ENCODE data around the gene C1QTNF2.
A peak's percentile ranks its signal among the peaks of the same experiment; 100 is the strongest.

The C1QTNF2 gene

GRCh38 chr5:160369990-160370712, at the start of gene C1QTNF2:
Gene C1QTNF2 (minus strand): TSS chr5:160370626. CDS start chr5:160355011, 15,615 bp downstream.
- Mint-ChIP-seq H3K27me3 (ENCODE audit: low read depth) (peaks cover 71% of the 10 kb centered on the region), H3K9me3 (no peaks in the 10 kb centered on the region), H3K4me3 (peak within 1 kb of the TSS; percentile 54), H3K4me1 (ENCODE audit: low read depth) (peaks cover 1% of the 10 kb centered on the region), H3K27ac (no peak within 1 kb of the TSS), H3K36me3 (ENCODE audit: low read depth) (no peaks in the 10 kb centered on the region)

- Mint-ChIP-seq H3K4me1 (ENCODE audit: low read depth) (peaks cover 70% of the 10 kb centered on the region), H3K27me3 (ENCODE audit: low read depth) (no peaks in the 10 kb centered on the region), H3K36me3 (ENCODE audit: low read depth) (peaks cover 20% of the 10 kb centered on the region), H3K9me3 (no peaks in the 10 kb centered on the region), H3K4me3 (peak overlapping the region; percentile 97), H3K27ac (peak overlapping the region; percentile 97)
Observed at GRCh38 chr5:160420331-160420610, 49.8 kb upstream of the C1QTNF2 start.

GRCh38 chr5:160419458-160420330, 49.3 kb upstream of the C1QTNF2 start:
- H3K36me3 Mint-ChIP-seq (ENCODE audit: low read depth): peaks cover 19% of the 10 kb centered on the region
- H3K27me3 Mint-ChIP-seq (ENCODE audit: low read depth): no peaks in the 10 kb centered on the region
- H3K9me3 Mint-ChIP-seq: no peaks in the 10 kb centered on the region
- peak overlapping the region; percentile 97 for H3K27ac Mint-ChIP-seq
- H3K4me3 Mint-ChIP-seq: peak overlapping the region; percentile 97
- H3K4me1 Mint-ChIP-seq (ENCODE audit: low read depth): peaks cover 67% of the 10 kb centered on the region

- Mint-ChIP-seq H3K9me3 (no peaks in the 10 kb centered on the region), H3K36me3 (ENCODE audit: low read depth) (peaks cover 15% of the 10 kb centered on the region), H3K4me3 (peak within 1 kb of the TSS; percentile 97), H3K27me3 (ENCODE audit: low read depth) (no peaks in the 10 kb centered on the region), H3K27ac (peak within 1 kb of the TSS; percentile 97), H3K4me1 (ENCODE audit: low read depth) (peaks cover 59% of the 10 kb centered on the region)
Observed at GRCh38 chr5:160418561-160419457, 48.4 kb upstream of the C1QTNF2 start, which contains the start of gene SLU7. Gene SLU7 (minus strand): TSS chr5:160419081. CDS start chr5:160415294, 3,787 bp downstream.

GRCh38 chr5:160399402-160400353, 29.3 kb upstream of the C1QTNF2 start, which contains the start of gene FAM200C:
Gene FAM200C (minus strand): TSS chr5:160400054. CDS start chr5:160395490, 4,564 bp downstream.
- Mint-ChIP-seq H3K4me1 (ENCODE audit: low read depth) (peaks cover 15% of the 10 kb centered on the region), H3K9me3 (no peaks in the 10 kb centered on the region), H3K27me3 (ENCODE audit: low read depth) (no peaks in the 10 kb centered on the region), H3K4me3 (peak within 1 kb of the TSS; percentile 84), H3K27ac (peak within 1 kb of the TSS; percentile 66), H3K36me3 (ENCODE audit: low read depth) (peaks cover 21% of the 10 kb centered on the region)

GRCh38 chr5:160398806-160399205, 28.4 kb upstream of the C1QTNF2 start:
- Mint-ChIP-seq H3K4me1 (ENCODE audit: low read depth) (peaks cover 15% of the 10 kb centered on the region), H3K36me3 (ENCODE audit: low read depth) (peaks cover 13% of the 10 kb centered on the region), H3K4me3 (peak overlapping the region; percentile 84), H3K27me3 (ENCODE audit: low read depth) (no peaks in the 10 kb centered on the region), H3K27ac (no peak overlapping the region), H3K9me3 (no peaks in the 10 kb centered on the region)

- Mint-ChIP-seq H3K4me1 (ENCODE audit: low read depth) (peaks cover 15% of the 10 kb centered on the region), H3K9me3 (no peaks in the 10 kb centered on the region), H3K36me3 (ENCODE audit: low read depth) (peaks cover 5% of the 10 kb centered on the region), H3K4me3 (no peak overlapping the region), H3K27ac (no peak overlapping the region), H3K27me3 (ENCODE audit: low read depth) (no peaks in the 10 kb centered on the region)
Observed at GRCh38 chr5:160397492-160397891, 27.1 kb upstream of the C1QTNF2 start.

- H3K27ac Mint-ChIP-seq: no peak overlapping the region
- no peak overlapping the region for H3K4me3 Mint-ChIP-seq
- peaks cover 2% of the 10 kb centered on the region for H3K36me3 Mint-ChIP-seq (ENCODE audit: low read depth)
- peaks cover 12% of the 10 kb centered on the region for H3K4me1 Mint-ChIP-seq (ENCODE audit: low read depth)
- H3K9me3 Mint-ChIP-seq: no peaks in the 10 kb centered on the region
- no peaks in the 10 kb centered on the region for H3K27me3 Mint-ChIP-seq (ENCODE audit: low read depth)
Observed at GRCh38 chr5:160395111-160395510, 24.7 kb upstream of the C1QTNF2 start.

- H3K9me3 Mint-ChIP-seq: peaks cover 16% of the 10 kb centered on the region
- H3K4me3 Mint-ChIP-seq: no peak overlapping the region
- peaks cover 2% of the 10 kb centered on the region for H3K36me3 Mint-ChIP-seq (ENCODE audit: low read depth)
- H3K4me1 Mint-ChIP-seq (ENCODE audit: low read depth): no peaks in the 10 kb centered on the region
- H3K27me3 Mint-ChIP-seq (ENCODE audit: low read depth): peaks cover 4% of the 10 kb centered on the region
- H3K27ac Mint-ChIP-seq: no peak overlapping the region
Observed at GRCh38 chr5:160390787-160391696, 20.6 kb upstream of the C1QTNF2 start.

GRCh38 chr5:160387445-160387844, 17.0 kb upstream of the C1QTNF2 start:
- Mint-ChIP-seq H3K27ac (no peak overlapping the region), H3K4me3 (no peak overlapping the region), H3K4me1 (ENCODE audit: low read depth) (no peaks in the 10 kb centered on the region), H3K27me3 (ENCODE audit: low read depth) (peaks cover 12% of the 10 kb centered on the region), H3K9me3 (peaks cover 16% of the 10 kb centered on the region), H3K36me3 (ENCODE audit: low read depth) (peaks cover 2% of the 10 kb centered on the region)

- H3K36me3 Mint-ChIP-seq (ENCODE audit: low read depth): peaks cover 2% of the 10 kb centered on the region
- H3K9me3 Mint-ChIP-seq: peaks cover 16% of the 10 kb centered on the region
- H3K4me3 Mint-ChIP-seq: no peak overlapping the region
- no peaks in the 10 kb centered on the region for H3K4me1 Mint-ChIP-seq (ENCODE audit: low read depth)
- no peak overlapping the region for H3K27ac Mint-ChIP-seq
- H3K27me3 Mint-ChIP-seq (ENCODE audit: low read depth): peaks cover 28% of the 10 kb centered on the region
Observed at GRCh38 chr5:160385496-160385895, 15.1 kb upstream of the C1QTNF2 start.

GRCh38 chr5:160384681-160385080, 14.3 kb upstream of the C1QTNF2 start:
- Mint-ChIP-seq H3K36me3 (ENCODE audit: low read depth) (peaks cover 2% of the 10 kb centered on the region), H3K27ac (no peak overlapping the region), H3K9me3 (peaks cover 16% of the 10 kb centered on the region), H3K4me1 (ENCODE audit: low read depth) (no peaks in the 10 kb centered on the region), H3K27me3 (ENCODE audit: low read depth) (peaks cover 31% of the 10 kb centered on the region), H3K4me3 (no peak overlapping the region)

Measured in T-helper 1 cell treated with Interleukin-12 subunit alpha and Interleukin-12 subunit beta and Interleukin-4 antibody, amounts not matched to agents 30 μg/mL and 1 μg/mL, for 36 hours (primary cell).